ENCODE measurements around the gene ZBTB7B.
A peak's percentile ranks its signal among the peaks of the same experiment; 100 is the strongest.
"Not testable (repeated sequence)": the region's sequence is repeated elsewhere in the genome, so short reads cannot be mapped to it uniquely, and the experiment has no call there.

Gene ZBTB7B

GRCh38 chr1:154969246-154969645 is 33.4 kb upstream of the ZBTB7B start:
- no peak for DNase-seq

- no peak for DNase-seq
Observed at GRCh38 chr1:154969860-154970452, 32.6 kb upstream of the ZBTB7B start.

- DNase-seq: peak; percentile 94
Observed at GRCh38 chr1:154970631-154971340, 31.8 kb upstream of the ZBTB7B start, which contains the start of gene SHC1. Gene SHC1, minus strand, starts transcription at chr1:154970747. Its CDS starts 221 bp downstream, at chr1:154970526.

GRCh38 chr1:154971341-154971998 is 31.1 kb upstream of the ZBTB7B start:
- DNase-seq: no peak

- DNase-seq: no peak
Observed at GRCh38 chr1:154972213-154972516, 30.4 kb upstream of the ZBTB7B start.

- DNase-seq: no peak
Observed at GRCh38 chr1:154972517-154973343, 29.9 kb upstream of the ZBTB7B start.

- peak; percentile 99 for DNase-seq
Observed at GRCh38 chr1:154973344-154974101, 29.1 kb upstream of the ZBTB7B start.

- peak; percentile 100 for DNase-seq
Observed at GRCh38 chr1:154974102-154974807, 28.3 kb upstream of the ZBTB7B start, which contains the start of gene CKS1B. Gene CKS1B, plus strand, starts transcription at chr1:154974681. Its CDS starts 65 bp downstream, at chr1:154974746.

GRCh38 chr1:154974808-154975408 is 27.7 kb upstream of the ZBTB7B start:
- DNase-seq: peak; percentile 99

- peak; percentile 83 for DNase-seq
Observed at GRCh38 chr1:154975409-154976059, 27.1 kb upstream of the ZBTB7B start.

- DNase-seq: not testable (repeated sequence)
Observed at GRCh38 chr1:154977762-154978161, 24.8 kb upstream of the ZBTB7B start.

GRCh38 chr1:154978360-154978759 is 24.2 kb upstream of the ZBTB7B start:
- DNase-seq: no peak

GRCh38 chr1:154982341-154982740 is 20.3 kb upstream of the ZBTB7B start:
- no peak for DNase-seq

GRCh38 chr1:154982897-154983648 is 19.5 kb upstream of the ZBTB7B start, which contains the start of gene FLAD1:
Gene FLAD1, plus strand, starts transcription at chr1:154983344. Its CDS starts 351 bp downstream, at chr1:154983695.
- peak; percentile 100 for DNase-seq

- DNase-seq: peak; percentile 46
Observed at GRCh38 chr1:154983776-154984466, 18.7 kb upstream of the ZBTB7B start.

GRCh38 chr1:154986736-154987135 is 15.9 kb upstream of the ZBTB7B start:
- not testable (repeated sequence) for DNase-seq

- no peak for DNase-seq
Observed at GRCh38 chr1:154987326-154987725, 15.3 kb upstream of the ZBTB7B start.

- no peak for DNase-seq
Observed at GRCh38 chr1:154988058-154988954, 14.3 kb upstream of the ZBTB7B start.
